HG03442 (cell line): ENCODE data around the gene PPIL3.
A peak's percentile ranks its signal among the peaks of the same experiment; 100 is the strongest.
"Not testable (repeated sequence)": the region's sequence is repeated elsewhere in the genome, so short reads cannot be mapped to it uniquely, and the experiment has no call there.

Source experiments
- ATAC-seq: cut with Tn5 transposase; IDR thresholded peaks from one replicate; pipeline ENCODE4 v1.9.1; 2021; ENCODE audit warnings: mild to moderate bottlenecking, moderate library complexity; ENCODE audit not compliant: unreplicated experiment

The PPIL3 gene

GRCh38 chr2:200888704-200889625 is at the start of gene PPIL3, which contains the start of gene NIF3L1:
PPIL3 (minus strand) TSS chr2:200889077; CDS start chr2:200887615, 1,462 bp downstream.
NIF3L1 (plus strand) TSS chr2:200889371; CDS start chr2:200891944, 2,573 bp downstream.
- peak; percentile 93 for ATAC-seq

DNA sequence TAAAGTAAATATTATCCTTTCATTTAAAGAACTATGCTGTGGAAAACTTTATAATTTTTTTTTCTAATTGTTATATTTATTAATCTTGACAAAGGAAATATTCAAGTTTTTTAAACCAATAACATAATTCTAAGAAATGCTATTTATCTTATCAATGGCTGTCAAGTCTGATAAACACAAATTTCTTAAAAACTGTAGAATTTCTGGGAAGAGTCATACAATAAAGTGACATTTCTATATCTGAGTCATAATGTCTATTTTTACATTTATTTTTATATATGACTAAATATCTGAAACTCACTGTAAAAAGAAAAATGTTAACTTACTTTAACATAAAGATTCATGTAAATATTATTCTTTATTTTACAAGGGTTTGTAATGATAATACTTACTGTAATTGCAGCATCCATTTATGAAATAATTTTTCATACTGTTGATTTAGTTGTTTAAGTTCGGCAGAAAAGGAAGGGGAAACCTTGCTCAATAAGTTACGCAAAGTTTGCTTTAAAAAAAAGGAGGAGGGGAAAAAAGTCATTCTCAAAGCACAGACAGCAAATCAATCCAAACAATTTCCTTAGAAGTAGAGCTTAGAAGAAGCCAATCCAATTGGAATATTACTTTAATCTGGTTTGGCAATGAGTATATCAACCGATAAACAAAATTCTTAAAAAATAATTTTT is 42.2 kb upstream of the PPIL3 start:
- no peak for ATAC-seq

- ATAC-seq, result no peak
Observed at GRCh38 chr2:200929334-200930249, 40.7 kb upstream of the PPIL3 start.

- ATAC-seq, result no peak
Observed at GRCh38 chr2:200922439-200922838, 33.6 kb upstream of the PPIL3 start.

- ATAC-seq, result no peak
Observed at GRCh38 chr2:200913654-200914053, 24.8 kb upstream of the PPIL3 start.

DNA sequence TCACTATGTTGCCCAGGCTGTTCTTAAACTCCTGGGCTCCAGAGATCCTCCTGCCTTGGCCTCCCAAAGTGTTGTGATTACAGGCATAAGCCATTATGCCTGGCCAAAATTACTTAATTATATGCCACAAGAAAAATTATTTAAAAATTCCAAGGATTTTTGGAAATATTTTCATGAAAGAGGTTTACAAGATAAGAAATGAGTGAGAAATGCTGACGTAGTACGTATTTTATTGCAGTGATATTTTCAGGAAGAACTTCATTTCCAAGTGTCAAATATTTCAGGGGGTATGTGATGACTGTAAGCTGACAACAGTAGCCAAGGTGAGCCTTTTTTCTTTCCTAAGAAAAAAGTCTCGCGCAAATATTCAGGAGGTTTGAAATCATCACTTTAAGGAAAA is 21.1 kb upstream of the PPIL3 start:
- no peak for ATAC-seq

DNA sequence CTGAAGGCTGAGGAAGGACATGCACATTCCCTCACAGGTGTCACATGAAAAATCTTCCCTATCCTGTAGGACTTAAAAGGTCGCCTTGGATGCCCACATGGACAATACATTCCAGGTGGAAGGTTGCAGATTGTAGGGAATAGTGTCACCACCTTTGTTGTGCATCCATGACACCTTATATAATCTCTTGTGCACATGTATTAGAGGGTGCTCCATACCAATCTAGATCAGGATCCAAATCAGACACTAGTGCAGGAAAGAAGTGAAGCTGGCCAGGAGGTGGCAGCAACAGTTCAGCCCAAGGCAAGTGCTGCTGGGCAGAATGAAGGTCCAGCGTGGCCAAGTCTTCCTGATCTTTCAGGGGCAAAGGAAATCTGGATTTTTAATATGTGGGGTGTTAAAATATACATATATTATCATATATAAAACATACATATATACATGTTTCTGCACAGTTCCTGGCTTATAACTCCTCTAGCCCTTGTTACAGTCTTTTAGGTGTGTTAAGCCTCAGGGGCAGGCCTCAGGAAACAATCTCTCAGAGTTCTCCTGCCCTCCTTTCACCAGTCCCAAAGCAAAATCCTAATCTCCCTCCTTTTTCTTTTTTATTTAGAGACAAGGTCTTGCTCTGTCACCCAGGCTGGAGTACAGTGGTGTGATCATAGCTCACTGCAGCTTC is 16.9 kb upstream of the PPIL3 start:
- ATAC-seq, result no peak

- peak; percentile 99 for ATAC-seq
Observed at GRCh38 chr2:200901459-200902072, 12.7 kb upstream of the PPIL3 start.

GRCh38 chr2:200899482-200899881 is 10.6 kb upstream of the PPIL3 start:
- no peak for ATAC-seq

DNA sequence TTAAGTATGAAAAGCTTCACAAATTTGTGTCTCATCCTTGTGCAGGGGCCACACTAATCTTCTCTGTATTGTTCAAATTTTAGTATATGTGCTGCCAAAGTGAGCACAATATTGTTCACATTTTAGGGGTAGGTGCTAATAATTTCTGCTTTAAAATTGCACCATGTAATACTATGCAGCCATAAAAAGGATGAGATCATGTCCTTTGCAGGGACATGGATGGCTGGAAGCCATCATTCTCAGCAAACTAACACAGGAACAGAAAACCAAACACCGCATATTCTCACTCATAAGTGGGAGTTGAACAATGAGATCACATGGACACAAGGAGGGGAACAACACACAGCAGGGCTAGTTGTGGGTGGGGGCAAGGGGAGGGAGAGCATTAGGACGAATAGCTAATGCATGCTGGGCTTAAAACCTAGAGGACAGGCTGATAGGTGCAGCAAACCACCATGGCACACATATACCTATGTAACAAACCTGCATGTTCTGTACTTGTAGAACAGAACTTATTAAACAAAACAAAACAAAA is 7.1 kb downstream of the PPIL3 start:
- ATAC-seq, result not testable (repeated sequence)

DNA sequence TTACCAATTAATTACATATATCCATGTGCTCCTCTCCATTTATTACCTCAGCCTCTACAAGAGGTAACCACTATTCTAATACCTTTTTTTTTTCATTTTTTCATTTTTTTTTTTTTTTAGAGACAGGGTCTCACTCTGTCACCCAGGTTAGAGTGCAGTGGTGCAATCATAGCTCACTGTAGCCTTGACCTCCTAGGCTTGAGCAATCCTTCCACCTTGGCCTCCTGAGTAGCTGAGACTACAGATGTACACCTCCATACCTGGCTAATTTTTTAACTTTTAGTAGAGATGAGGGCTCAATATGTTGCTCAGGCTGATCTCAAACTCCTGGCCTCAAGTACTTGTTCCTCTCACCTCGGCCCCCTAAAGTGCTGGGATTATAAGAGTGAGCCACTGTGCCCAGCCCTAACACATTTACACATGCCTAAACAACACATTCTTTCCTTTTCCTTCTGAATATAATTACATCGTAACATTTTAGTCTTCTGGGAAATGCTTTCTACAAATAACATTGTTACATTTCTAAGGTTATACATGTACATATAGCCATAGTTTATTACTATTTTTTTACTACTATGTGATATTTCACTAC is 10.5 kb downstream of the PPIL3 start:
- ATAC-seq, result no peak

DNA sequence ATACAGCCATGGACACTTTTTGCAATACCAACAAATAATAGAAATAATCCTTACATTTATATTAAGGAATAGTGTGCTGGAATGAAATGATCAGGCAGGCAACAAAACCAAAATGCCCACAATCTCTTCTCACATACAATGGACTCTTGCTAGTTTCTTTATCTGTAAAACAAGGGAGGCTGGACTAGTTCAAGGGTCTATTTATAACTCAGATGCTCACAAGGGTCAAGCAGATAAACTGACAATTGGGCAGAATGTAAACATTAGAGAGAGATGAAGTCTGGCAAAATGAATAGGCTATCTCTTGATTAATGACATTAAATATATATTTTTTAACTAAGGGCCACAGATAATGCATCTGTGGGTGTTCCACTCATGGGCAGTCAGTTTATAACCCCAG is 11.4 kb downstream of the PPIL3 start:
- ATAC-seq, result no peak

GRCh38 chr2:200873560-200873959 is 15.3 kb downstream of the PPIL3 start:
- ATAC-seq, result no peak

GRCh38 chr2:200871151-200871550 is 17.7 kb downstream of the PPIL3 start:
- ATAC-seq, result no peak

GRCh38 chr2:200869014-200869413 is 19.9 kb downstream of the PPIL3 start:
- no peak for ATAC-seq

DNA sequence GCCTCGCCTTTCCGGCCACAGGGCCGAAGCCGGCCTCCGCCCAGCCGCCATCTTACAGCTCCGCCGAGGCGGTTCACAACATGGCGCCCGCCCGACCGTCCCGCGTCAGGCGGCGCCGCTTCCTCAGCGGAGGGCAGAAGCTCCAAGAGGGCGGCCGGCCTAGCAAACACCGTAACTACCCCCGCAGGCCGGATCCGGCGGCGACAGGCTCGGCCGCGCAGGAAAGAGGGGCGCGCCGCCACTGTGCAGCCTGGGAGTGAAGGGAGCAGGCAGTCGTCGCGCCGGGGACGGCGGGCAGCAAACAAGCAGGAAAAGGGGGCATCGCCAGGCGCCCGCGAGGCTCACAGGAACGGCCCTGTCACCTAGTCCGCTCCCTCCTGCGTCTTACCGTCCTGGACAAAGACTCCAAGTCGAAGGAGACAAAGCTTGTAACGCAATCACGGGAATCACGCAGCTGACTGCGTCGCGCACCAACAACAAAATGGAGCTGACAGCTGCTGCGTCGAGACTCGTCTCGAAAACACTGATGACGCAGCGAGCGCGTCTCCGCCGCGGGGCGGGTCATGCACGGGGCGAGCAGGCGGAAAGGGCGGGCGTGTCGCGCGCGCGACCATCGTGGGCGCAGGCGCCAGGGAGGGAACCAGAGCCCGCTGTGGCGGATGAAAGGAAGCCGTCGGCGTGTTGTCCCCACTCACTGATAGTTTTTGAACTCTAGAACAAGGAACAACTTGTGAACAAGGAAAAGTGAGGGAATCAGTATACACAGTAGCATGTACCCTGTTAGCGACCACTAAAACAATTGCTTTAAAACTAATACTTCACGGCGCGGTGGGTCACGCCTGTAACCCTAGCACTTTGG is 24.5 kb downstream of the PPIL3 start, which contains the start of gene CLK1:
Gene CLK1 (minus strand): TSS at position 483 of the 859 bp plus-strand sequence. CDS start 2,796 bp downstream, outside the sequence.
- ATAC-seq, result peak; percentile 76

GRCh38 chr2:200863782-200864175 is 25.1 kb downstream of the PPIL3 start:
- ATAC-seq, result peak; percentile 2

DNA sequence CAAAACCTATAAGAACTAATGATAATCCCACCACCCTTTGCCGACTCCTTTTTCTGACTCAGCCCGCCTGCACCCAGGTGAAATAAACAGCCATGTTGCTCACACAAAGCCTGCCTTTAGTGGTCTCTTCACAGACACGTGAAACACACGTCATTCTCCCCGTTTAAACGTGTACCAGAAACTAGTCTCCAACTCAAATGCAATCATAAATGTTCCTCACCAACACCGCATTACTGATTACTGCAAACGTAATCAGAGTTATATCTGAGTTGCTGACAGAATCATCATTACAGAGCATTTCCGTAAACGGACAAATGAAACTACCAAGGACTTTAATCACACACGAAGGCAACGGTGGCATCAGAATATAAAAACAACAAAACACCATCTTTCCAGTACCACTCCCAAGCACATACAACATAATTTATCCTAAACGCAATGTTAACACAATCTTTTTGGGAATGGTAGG is 26.3 kb downstream of the PPIL3 start:
- no peak for ATAC-seq
